ENCODE data around the gene ACAP1. TPM values are rescaled to one million over a fixed set of nuclear protein-coding genes. Genes with fewer than 3 reads are reported as not detected.

Gene ACAP1
- total RNA-seq, 1 experiment from 2014 or later: 2.7 TPM

DNA sequence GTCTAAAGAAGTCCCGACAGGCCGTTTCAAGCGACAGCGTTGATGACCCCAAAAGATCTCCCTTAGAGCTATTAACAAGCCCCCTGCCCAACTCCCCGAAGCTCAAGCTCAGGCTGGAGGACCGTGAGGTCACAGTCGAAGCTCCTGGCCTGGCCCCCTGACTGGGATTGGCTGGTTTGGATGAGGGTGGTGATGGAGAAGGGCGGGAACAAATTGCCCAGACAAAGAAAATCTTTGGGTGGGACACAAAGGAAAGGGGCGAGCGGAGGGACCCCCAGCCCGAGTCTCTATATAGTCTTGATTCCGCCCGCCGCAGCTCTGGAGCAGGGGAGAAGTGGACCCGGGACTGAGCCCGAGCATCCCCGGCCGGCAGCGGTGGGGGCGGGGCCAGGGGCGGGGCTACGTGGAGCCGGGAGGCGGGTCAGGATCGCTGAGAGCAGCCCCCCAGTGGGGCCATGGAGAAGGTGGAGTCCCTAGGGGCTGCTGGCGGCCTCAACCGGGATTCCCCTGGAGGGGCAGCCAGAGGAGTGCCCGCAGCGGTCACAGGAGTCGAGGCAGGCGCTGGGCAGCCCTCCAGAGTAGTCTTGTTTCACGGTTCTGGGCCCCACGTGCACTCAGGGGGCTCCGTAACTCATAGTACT, 6.2 kb upstream of the ACAP1 start:
- ChIA-PET CTCF (interaction anchor here (0.6 to 0.7 kb wide), 2 partner anchors 17 to 21 kb away, joined by 3 read pairs; no protein-coding TSS in a partner anchor), POLR2A (interaction anchor here (0.6 to 1.1 kb wide), 4 partner anchors 17 to 697 kb away, joined by 3 to 5 read pairs (median 3); no protein-coding TSS in a partner anchor)
- in situ Hi-C loops (cut with HindIII; ENCODE audit: low pct_unique_long_range_greater_than_20kb, low sequenced_read_pairs): no loop called here
- H3K4me3 ChIP-seq (ENCODE audit: low read depth in 2 of 2, low read length in 2 of 2): peak overlapping the region; percentile 81 to 90
- no peaks in the 10 kb centered on the region; the same call in 1 of the 2 replicates for H3K36me3 ChIP-seq (ENCODE audit: control insufficient read depth, insufficient read depth, low read length)
- ATAC-seq (peak; percentile 90), DNase-seq (ENCODE audit: low read depth, low spot score) (no peak)
- TF ChIP-seq POLR2AphosphoS5 (IDR thresholded peaks at IDR 0.05; ENCODE audit: low read depth, low read length): 0 out of 2 replicates have a peak, but pooled peaks have one; percentile 38
- TF ChIP-seq, protein P1, sequence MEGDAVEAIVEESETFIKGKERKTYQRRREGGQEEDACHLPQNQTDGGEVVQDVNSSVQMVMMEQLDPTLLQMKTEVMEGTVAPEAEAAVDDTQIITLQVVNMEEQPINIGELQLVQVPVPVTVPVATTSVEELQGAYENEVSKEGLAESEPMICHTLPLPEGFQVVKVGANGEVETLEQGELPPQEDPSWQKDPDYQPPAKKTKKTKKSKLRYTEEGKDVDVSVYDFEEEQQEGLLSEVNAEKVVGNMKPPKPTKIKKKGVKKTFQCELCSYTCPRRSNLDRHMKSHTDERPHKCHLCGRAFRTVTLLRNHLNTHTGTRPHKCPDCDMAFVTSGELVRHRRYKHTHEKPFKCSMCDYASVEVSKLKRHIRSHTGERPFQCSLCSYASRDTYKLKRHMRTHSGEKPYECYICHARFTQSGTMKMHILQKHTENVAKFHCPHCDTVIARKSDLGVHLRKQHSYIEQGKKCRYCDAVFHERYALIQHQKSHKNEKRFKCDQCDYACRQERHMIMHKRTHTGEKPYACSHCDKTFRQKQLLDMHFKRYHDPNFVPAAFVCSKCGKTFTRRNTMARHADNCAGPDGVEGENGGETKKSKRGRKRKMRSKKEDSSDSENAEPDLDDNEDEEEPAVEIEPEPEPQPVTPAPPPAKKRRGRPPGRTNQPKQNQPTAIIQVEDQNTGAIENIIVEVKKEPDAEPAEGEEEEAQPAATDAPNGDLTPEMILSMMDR (IDR thresholded peaks at IDR 0.05): no peak
- BruUV-seq (replicated peaks): no TSS peak
- H3K9me3 ChIP-seq (ENCODE audit: control insufficient read depth, insufficient read depth, low read depth, low read length): no peaks in the 10 kb centered on the region
- H3K4me1 ChIP-seq (ENCODE audit: control insufficient read depth, insufficient read depth, low read length): peaks cover 7% of the 10 kb centered on the region
- H3K27me3 ChIP-seq (ENCODE audit: control insufficient read depth, insufficient read depth, low read length): no peaks in the 10 kb centered on the region
- H3K27ac ChIP-seq (ENCODE audit: low read length): peak overlapping the region; percentile 89
- intact Hi-C loops (cut with micrococcal nuclease; ENCODE audit: unreplicated experiment): no loop called here

DNA sequence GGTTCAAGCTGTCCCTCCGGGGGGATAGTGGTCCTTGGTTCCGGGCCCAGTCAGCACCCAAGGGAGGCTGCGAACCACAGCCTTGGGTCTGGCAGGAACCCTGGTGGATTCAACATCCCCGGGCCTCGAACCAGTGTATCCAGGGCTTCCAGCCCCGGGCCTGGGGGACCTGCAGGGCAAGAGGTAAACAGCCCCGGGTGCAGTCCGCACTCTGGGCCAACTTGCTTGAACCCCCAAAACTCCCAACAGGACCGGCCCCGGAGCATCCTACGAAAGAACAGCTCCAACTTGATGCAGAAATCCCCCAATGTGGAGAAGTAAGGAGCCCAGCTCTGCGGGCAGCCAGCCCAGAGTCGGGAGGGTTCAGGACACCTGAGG, 5.7 kb upstream of the ACAP1 start:
- DNase-seq (ENCODE audit: low read depth, low spot score) (no peak), ATAC-seq (no peak)
- no peaks in the 10 kb centered on the region; the same call in 1 of the 2 replicates for H3K36me3 ChIP-seq (ENCODE audit: control insufficient read depth, insufficient read depth, low read length)
- BruUV-seq (replicated peaks): no TSS peak
- no peaks in the 10 kb centered on the region for H3K9me3 ChIP-seq (ENCODE audit: control insufficient read depth, insufficient read depth, low read depth, low read length)
- H3K4me1 ChIP-seq (ENCODE audit: control insufficient read depth, insufficient read depth, low read length): peaks cover 7% of the 10 kb centered on the region
- CTCF ChIA-PET: no interaction called here
- POLR2A ChIA-PET: no interaction called here
- intact Hi-C loops (cut with micrococcal nuclease; ENCODE audit: unreplicated experiment): no loop called here
- peak overlapping the region; percentile 89 for H3K27ac ChIP-seq (ENCODE audit: low read length)
- in situ Hi-C loops (cut with HindIII; ENCODE audit: low pct_unique_long_range_greater_than_20kb, low sequenced_read_pairs): no loop called here
- H3K27me3 ChIP-seq (ENCODE audit: control insufficient read depth, insufficient read depth, low read length): no peaks in the 10 kb centered on the region
- no peak for TF ChIP-seq POLR2AphosphoS5 (IDR thresholded peaks at IDR 0.05; ENCODE audit: low read depth, low read length)
- TF ChIP-seq, protein P2, sequence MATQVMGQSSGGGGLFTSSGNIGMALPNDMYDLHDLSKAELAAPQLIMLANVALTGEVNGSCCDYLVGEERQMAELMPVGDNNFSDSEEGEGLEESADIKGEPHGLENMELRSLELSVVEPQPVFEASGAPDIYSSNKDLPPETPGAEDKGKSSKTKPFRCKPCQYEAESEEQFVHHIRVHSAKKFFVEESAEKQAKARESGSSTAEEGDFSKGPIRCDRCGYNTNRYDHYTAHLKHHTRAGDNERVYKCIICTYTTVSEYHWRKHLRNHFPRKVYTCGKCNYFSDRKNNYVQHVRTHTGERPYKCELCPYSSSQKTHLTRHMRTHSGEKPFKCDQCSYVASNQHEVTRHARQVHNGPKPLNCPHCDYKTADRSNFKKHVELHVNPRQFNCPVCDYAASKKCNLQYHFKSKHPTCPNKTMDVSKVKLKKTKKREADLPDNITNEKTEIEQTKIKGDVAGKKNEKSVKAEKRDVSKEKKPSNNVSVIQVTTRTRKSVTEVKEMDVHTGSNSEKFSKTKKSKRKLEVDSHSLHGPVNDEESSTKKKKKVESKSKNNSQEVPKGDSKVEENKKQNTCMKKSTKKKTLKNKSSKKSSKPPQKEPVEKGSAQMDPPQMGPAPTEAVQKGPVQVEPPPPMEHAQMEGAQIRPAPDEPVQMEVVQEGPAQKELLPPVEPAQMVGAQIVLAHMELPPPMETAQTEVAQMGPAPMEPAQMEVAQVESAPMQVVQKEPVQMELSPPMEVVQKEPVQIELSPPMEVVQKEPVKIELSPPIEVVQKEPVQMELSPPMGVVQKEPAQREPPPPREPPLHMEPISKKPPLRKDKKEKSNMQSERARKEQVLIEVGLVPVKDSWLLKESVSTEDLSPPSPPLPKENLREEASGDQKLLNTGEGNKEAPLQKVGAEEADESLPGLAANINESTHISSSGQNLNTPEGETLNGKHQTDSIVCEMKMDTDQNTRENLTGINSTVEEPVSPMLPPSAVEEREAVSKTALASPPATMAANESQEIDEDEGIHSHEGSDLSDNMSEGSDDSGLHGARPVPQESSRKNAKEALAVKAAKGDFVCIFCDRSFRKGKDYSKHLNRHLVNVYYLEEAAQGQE (IDR thresholded peaks at IDR 0.05; ENCODE audit: insufficient read depth in 1 of 2, low read depth in 2 of 2, low read length in 1 of 2): no peak
- TF ChIP-seq, protein P1 (IDR thresholded peaks at IDR 0.05): no peak
- no peak for TF ChIP-seq SIN3A (IDR thresholded peaks at IDR 0.05; ENCODE audit: borderline replicate concordance, insufficient read depth, low read depth, low read length)
- TF ChIP-seq TCF7L2 (IDR thresholded peaks at IDR 0.05; ENCODE audit: low read depth, low read length): no peak
- peak overlapping the region; percentile 81 to 90 for H3K4me3 ChIP-seq (ENCODE audit: low read depth in 2 of 2, low read length in 2 of 2)
